PFSK-1 (cell line): Measurements from ENCODE around the gene ALDH16A1.

ENCODE experiments used
- FOXP2 ChIP-seq: optimal IDR thresholded peaks from 2 replicates; pipeline ENCODE3; 2011; ENCODE audit warnings: borderline replicate concordance, control low read depth, inconsistent platforms; ENCODE audit not compliant: insufficient read depth; ENCODE audit errors: extremely low read length, extremely low read depth
- POLR2AphosphoS5 ChIP-seq: IDR thresholded peaks from 2 replicates; pipeline ENCODE4 v1.6.1; 2012; ENCODE audit warnings: low read depth, mild to moderate bottlenecking, control low read depth, low read length, moderate library complexity
- REST ChIP-seq, 2 experiments: IDR thresholded peaks; 2 replicates each; pipeline versions ENCODE4 v1.6.1 to v1.8.0; 2011 to 2012; ENCODE audit warnings: low read depth in 2 of 2, low read length in 2 of 2, control low read depth in 1 of 2, inconsistent platforms in 1 of 2, mild to moderate bottlenecking in 1 of 2, moderate library complexity in 1 of 2; ENCODE audit not compliant: insufficient read depth in 1 of 2
- SIN3A ChIP-seq: IDR thresholded peaks from 2 replicates; pipeline ENCODE4 v1.6.1; 2012; ENCODE audit warnings: mild to moderate bottlenecking, low read length, moderate library complexity, borderline replicate concordance; ENCODE audit not compliant: insufficient read depth
- TAF1 ChIP-seq: IDR thresholded peaks from 2 replicates; pipeline ENCODE4 v1.6.1; 2012; ENCODE audit warnings: low read length, control low read depth, borderline replicate concordance; ENCODE audit not compliant: insufficient read depth

Gene ALDH16A1

GRCh38 chr19:49462492-49462891, 9.5 kb downstream of the ALDH16A1 start:
- TF ChIP-seq REST (IDR thresholded peaks at IDR 0.05; ENCODE audit: insufficient read depth in 1 of 2, low read depth in 2 of 2, low read length in 2 of 2) (no peak), POLR2AphosphoS5 (no peak), FOXP2 (no peak), SIN3A (no peak), TAF1 (no peak)

GRCh38 chr19:49463960-49464740, 11.1 kb downstream of the ALDH16A1 start:
- TF ChIP-seq POLR2AphosphoS5 (no peak), REST (IDR thresholded peaks at IDR 0.05; ENCODE audit: insufficient read depth in 1 of 2, low read depth in 2 of 2, low read length in 2 of 2) (no peak), SIN3A (no peak), TAF1 (no peak), FOXP2 (no peak)

- TF ChIP-seq SIN3A (no peak), TAF1 (no peak), POLR2AphosphoS5 (no peak), FOXP2 (no peak), REST (IDR thresholded peaks at IDR 0.05; ENCODE audit: insufficient read depth in 1 of 2, low read depth in 2 of 2, low read length in 2 of 2) (no peak)
Measured at GRCh38 chr19:49465371-49465770, 12.3 kb downstream of the ALDH16A1 start.

GRCh38 chr19:49468199-49468598, 15.2 kb downstream of the ALDH16A1 start:
- TF ChIP-seq REST (IDR thresholded peaks at IDR 0.05; ENCODE audit: insufficient read depth in 1 of 2, low read depth in 2 of 2, low read length in 2 of 2) (no peak), TAF1 (no peak), FOXP2 (no peak), SIN3A (no peak), POLR2AphosphoS5 (no peak)
